ENCODE data around the gene RHOC. TPM values are rescaled to one million over a fixed set of nuclear protein-coding genes. Genes with fewer than 3 reads are reported as not detected.

The RHOC gene
- total RNA-seq, 1 donor, result 379 TPM

DNA sequence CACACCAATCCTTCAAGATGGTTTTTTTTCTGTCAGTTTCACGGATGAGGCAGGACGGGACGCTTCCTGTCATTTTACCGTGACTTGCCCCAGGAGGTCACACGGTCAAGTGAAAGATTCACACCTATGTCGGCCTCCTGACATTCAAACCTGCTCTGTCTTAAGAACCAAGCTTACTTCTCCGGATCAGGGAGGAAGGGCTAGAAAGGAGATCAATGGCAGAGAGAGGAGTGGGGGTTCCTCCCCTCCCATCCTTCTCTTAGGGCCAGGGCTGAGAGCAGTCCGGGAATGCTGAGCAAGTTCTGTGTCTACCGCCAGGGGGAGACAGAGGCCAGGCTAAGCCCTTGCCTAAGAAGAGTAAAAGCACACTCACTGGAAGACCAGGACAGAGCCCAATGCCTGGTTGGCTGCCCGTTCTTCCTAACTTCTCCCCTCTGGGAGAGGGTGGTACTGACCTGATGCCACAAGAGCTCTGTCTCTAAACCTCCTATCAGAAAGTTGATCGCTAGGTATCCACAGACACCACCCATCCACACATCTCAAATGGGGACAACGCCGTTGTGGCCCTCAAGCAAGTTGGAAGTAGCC lies 9.3 kb upstream of the RHOC start:
- TF ChIP-seq, protein P1, sequence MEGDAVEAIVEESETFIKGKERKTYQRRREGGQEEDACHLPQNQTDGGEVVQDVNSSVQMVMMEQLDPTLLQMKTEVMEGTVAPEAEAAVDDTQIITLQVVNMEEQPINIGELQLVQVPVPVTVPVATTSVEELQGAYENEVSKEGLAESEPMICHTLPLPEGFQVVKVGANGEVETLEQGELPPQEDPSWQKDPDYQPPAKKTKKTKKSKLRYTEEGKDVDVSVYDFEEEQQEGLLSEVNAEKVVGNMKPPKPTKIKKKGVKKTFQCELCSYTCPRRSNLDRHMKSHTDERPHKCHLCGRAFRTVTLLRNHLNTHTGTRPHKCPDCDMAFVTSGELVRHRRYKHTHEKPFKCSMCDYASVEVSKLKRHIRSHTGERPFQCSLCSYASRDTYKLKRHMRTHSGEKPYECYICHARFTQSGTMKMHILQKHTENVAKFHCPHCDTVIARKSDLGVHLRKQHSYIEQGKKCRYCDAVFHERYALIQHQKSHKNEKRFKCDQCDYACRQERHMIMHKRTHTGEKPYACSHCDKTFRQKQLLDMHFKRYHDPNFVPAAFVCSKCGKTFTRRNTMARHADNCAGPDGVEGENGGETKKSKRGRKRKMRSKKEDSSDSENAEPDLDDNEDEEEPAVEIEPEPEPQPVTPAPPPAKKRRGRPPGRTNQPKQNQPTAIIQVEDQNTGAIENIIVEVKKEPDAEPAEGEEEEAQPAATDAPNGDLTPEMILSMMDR (IDR thresholded peaks at IDR 0.05; ENCODE audit: insufficient read depth, low read depth, low read length), result peak; percentile 98
- H3K4me3 ChIP-seq (ENCODE audit: low read depth, low read length), result peak overlapping the region; percentile 61
- DNase-seq (ENCODE audit: low read depth), result peak; percentile 92

DNA sequence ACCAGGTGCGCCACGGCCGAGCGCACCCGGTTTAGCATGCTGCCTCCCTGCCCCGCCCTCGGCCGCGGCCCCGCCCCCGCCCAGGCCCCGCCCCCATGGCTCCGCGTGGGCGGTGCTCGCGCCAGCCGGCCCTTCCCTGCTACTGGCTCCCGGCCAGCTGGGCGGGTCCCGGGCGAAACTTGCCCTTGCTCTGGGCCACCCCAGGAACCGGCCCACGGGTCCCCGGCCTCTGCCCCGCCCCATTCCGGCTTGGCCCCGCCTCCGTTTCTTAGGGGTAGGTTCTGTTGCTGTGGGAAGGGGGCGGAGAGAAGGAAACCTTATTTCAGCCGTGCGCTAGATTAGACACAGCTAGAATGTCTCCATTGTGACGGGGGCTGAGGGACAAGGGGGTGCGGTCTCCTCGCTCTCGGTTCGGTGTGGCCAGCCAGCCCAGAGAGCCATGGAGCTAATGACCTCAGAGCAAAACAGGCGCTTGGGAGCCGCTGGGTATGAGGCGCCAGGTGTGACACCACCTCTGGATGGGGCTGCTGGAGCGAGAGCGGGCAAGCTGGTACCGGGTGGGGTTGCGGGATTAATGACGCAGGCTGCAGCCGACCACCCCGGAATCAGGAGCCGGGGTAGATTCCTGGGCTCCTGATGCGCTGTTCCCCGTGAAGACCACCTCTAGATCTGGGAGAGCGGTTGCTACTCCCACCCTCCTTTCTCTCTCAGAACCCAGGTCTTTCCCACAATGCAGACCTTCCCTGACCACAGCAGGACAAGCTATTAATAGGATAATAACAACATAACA lies 8.5 kb upstream of the RHOC start, which contains the start of gene PPM1J:
TSS of gene PPM1J (minus strand) at position 69 of the 790 bp plus-strand sequence. CDS start at position 38, 31 bp downstream.
- DNase-seq (ENCODE audit: low read depth), result peak; percentile 92
- TF ChIP-seq, protein P1 (IDR thresholded peaks at IDR 0.05; ENCODE audit: insufficient read depth, low read depth, low read length), result no peak
- peak within 1 kb of the TSS; percentile 61 for H3K4me3 ChIP-seq (ENCODE audit: low read depth, low read length)

DNA sequence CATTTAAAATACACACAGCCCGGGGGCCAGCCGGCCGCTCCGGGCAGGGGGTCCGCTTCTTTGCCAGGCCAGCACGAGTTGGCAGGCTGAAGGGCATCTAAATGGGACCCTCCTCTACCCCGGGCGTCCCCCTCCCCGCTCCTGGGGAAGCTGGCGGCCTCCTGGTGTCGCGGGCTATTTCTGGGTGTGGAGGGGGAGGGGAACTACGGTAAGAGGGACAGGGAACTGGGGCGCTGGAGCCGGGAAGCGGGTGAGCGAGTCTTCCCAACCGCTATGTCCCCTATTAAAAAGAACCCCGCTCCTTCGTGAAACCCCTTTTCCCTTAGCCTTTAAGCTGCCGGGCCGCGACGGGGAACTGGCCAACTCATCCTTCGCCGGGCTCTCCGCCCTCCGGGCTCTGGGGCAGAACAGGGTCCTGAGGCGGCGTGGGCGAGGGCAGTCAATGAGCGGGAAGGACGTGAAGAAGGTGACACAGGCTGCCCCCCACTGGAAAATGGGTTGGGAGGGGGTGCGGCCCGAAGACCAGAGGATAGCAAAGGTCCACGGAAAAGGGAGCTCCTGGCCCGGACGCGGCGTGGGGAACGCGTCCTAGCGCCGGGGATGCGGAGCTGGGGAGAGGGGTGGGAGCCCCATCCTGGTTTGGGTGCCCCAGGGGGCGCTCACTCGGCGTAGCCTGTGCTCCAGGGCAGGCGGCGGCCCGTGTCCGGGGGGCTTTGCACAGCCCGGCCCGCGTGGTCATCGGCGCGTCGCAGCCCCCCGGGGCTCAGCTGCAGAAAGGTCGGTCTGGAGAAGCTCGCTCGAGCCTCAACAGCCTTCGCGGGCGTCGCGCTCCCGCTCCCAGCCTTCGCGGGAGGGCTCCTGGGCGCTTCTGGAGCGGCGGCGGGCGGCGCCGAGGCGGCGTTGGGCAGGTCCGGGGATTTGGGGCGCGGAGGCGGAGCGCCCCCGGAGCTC lies 7.7 kb upstream of the RHOC start:
- DNase-seq (ENCODE audit: low read depth), result peak; percentile 13
- TF ChIP-seq, protein P1 (IDR thresholded peaks at IDR 0.05; ENCODE audit: insufficient read depth, low read depth, low read length), result no peak
- peak overlapping the region; percentile 61 for H3K4me3 ChIP-seq (ENCODE audit: low read depth, low read length)

DNA sequence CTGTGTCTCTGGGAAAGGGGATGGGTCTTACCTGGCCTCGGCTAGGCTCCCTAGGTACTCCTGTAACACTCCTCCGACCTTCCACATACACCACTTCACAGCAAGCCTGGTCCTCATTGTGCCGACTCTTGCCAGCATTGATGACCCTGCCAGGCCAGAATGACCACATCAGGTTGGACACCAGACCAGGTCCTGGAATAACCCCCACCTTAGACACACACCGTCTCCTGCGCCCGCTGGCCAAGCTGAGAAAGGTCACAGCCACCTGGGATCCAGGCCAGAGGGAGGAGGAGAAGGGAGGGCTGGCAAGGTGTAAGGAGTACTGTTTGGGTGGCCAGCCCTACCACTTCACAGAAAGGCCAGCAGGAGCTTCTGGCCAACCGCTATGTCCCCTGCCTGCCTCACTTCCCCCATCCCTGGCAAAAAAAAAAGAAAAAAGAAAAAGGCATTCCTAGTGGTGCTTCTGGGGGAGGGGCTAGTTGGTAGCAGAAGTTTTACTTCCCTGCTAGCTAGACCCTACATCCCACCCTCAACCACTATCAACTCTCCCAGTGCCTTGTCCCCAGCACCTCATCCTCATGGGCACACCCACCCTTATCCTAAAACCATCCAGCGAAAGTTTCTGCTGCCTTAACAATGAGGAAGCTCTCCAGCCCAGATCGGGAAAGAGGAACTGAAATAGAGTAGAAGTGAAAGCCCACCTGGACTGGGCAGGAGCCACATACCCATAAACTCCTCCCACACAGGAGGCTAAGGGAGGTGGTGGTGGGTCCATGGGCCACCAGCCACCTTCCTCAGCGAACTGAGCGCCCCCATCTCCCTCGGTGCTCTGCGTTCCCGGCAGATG lies 6.8 kb upstream of the RHOC start:
- TF ChIP-seq, protein P1 (IDR thresholded peaks at IDR 0.05; ENCODE audit: insufficient read depth, low read depth, low read length), result no peak
- H3K4me3 ChIP-seq (ENCODE audit: low read depth, low read length), result peak overlapping the region; percentile 61
- no peak for DNase-seq (ENCODE audit: low read depth)

DNA sequence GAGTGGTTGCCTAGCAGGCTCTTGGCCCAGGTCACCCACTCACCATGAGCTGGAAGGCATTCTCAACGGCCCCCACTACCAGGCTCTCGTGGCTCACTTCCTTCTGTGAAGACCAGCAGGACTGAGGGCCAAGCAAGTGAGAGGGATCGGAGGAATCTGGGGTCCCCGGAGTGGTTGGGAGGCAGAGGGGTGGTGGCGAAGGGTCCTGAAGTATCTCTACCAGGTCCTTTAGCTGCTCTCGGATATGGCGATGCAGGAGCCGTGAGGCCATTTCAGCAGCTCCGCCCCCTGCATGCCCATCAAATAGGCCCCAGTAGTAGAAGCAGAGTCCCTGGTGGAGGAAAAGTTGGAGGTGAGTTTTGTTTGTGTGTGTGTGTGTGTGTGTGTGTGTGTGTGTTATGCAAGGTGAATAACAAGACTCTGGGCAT lies 5.8 kb upstream of the RHOC start:
- H3K4me3 ChIP-seq (ENCODE audit: low read depth, low read length), result no peak overlapping the region
- TF ChIP-seq, protein P1 (IDR thresholded peaks at IDR 0.05; ENCODE audit: insufficient read depth, low read depth, low read length), result no peak
- DNase-seq (ENCODE audit: low read depth), result no peak

DNA sequence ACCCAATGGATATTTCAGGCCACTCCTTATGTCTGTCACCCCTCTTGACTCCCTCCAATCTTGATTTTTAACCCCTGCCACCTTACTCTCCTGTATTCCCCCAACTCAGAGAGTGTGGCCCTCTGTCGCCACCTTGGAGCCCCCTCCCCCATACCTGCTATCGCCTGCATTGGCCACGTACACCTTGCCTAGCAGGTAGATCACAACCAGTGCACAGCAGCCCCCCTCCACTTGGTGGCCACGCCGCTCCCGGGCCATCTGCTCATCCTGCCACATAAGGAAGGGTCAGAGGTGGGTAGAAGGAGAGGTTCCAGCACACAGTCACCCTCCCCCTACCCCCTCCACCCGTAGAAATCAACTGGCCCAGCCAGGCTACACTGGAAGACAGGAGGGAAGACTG lies 5.3 kb upstream of the RHOC start:
- TF ChIP-seq, protein P1 (IDR thresholded peaks at IDR 0.05; ENCODE audit: insufficient read depth, low read depth, low read length), result no peak
- H3K4me3 ChIP-seq (ENCODE audit: low read depth, low read length), result no peak overlapping the region
- no peak for DNase-seq (ENCODE audit: low read depth)
